HCT116 (cell line): ENCODE measurements around the gene FAM24B. TPM values are rescaled to one million over a fixed set of nuclear protein-coding genes. Genes with fewer than 3 reads are reported as not detected.

Source experiments
- ATAC-seq: fragments of 200-7000 bp; cut with Tn5 transposase; 2 replicates; pipeline ENCODE4 v1.9.1; 2020; ENCODE audit warnings: mild to moderate bottlenecking, moderate library complexity
- BruUV-seq: library from RNA; stranded (reverse); fragments of 400-500 nt; replicated peaks from 2 replicates; lab custom pipeline; 2021; lab: Mats Ljungman, UMichigan
- CTCF ChIA-PET: fragments of 300-600 bp; sonication (Branson Sonifier 250); formaldehyde crosslinking; loops from one replicate; lab custom pipeline; 2021; ENCODE audit warnings: antibody characterized with exemption; lab: Charles Lee
- POLR2A ChIA-PET: fragments of 300-600, 350-600 bp; sonication (Branson Sonifier 250); formaldehyde crosslinking; loops from one replicate; lab custom pipeline; 2021; ENCODE audit warnings: antibody characterized with exemption; lab: Charles Lee
- RAD21 ChIA-PET, 2 experiments: fragments of 300-600 bp; sonication (Branson Sonifier 250); formaldehyde crosslinking; loops; one replicate each; lab custom pipeline; 2023; ENCODE audit warnings: low total read pairs in 2 of 2; ENCODE audit not compliant: uncharacterized antibody in 2 of 2, unreplicated experiment in 2 of 2, low non-redundant PET in 1 of 2; lab: Charles Lee
- DNase-seq: peaks from one replicate; pipeline ENCODE4 v3.0.0-alpha.2; 2010; ENCODE audit warnings: low read depth, low spot score
- H2AFZ ChIP-seq: fragments of 200-600 bp; shearing (Covaris generic), sonication (generic); 2 replicates; pipeline ENCODE4 v1.6.1; 2017; ENCODE audit warnings: low read depth, mixed run types, mixed read lengths, antibody characterized with exemption, low read length; ENCODE audit not compliant: poor library complexity, severe bottlenecking
- H3K27ac ChIP-seq: 2 replicates; pipeline ENCODE4 v1.5.1; 2012; ENCODE audit warnings: low read depth, low read length
- H3K27me3 ChIP-seq: fragments of 200-600 bp; sonication (generic); 2 replicates; pipeline ENCODE4 v1.6.1; 2016; ENCODE audit warnings: mixed run types, low read length, mixed read lengths; ENCODE audit not compliant: insufficient read depth
- H3K36me3 ChIP-seq, 2 experiments: fragments of 200-500 bp in 1 of 2; fragments of 200-600 bp in 1 of 2; sonication (Bioruptor generic) in 1 of 2; sonication (generic) in 1 of 2; 2 replicates each; pipeline versions ENCODE4 v1.5.1 to v1.6.1; 2014 to 2016; ENCODE audit warnings: low read length in 2 of 2, inconsistent platforms in 1 of 2, mixed read lengths in 1 of 2, mixed run types in 1 of 2; ENCODE audit not compliant: insufficient read depth in 2 of 2, control insufficient read depth in 1 of 2
- H3K4me1 ChIP-seq, 2 experiments: fragments of 200-600 bp in 1 of 2; sonication (generic) in 1 of 2; 2 replicates each; pipeline versions ENCODE4 v1.5.1 to v1.6.1; 2012 to 2017; ENCODE audit warnings: low read length in 2 of 2, inconsistent platforms in 1 of 2, mild to moderate bottlenecking in 1 of 2, mixed read lengths in 1 of 2, mixed run types in 1 of 2, moderate library complexity in 1 of 2; ENCODE audit not compliant: insufficient read depth in 2 of 2, control insufficient read depth in 1 of 2
- H3K4me2 ChIP-seq: fragments of 200-600 bp; sonication (generic); 2 replicates; pipeline ENCODE4 v1.6.1; 2017; ENCODE audit warnings: mixed run types, low read length, mixed read lengths
- H3K4me3 ChIP-seq, 2 experiments: fragments of 200-600 bp in 1 of 2; sonication (generic) in 1 of 2; replicated peaks in 1 of 2; 2 replicates each; pipeline ENCODE4 v1.5.1; 2011 to 2016; ENCODE audit warnings: low read length in 2 of 2, control low read depth in 1 of 2, low read depth in 1 of 2, mild to moderate bottlenecking in 1 of 2, mixed read lengths in 1 of 2, mixed run types in 1 of 2
- H3K79me2 ChIP-seq: fragments of 200-600 bp; sonication (generic); 2 replicates; pipeline ENCODE4 v1.6.1; 2017; ENCODE audit warnings: mild to moderate bottlenecking, mixed run types, low read length, moderate library complexity, mixed read lengths; ENCODE audit not compliant: insufficient read depth
- H3K9ac ChIP-seq: fragments of 200-600 bp; sonication (generic); 2 replicates; pipeline ENCODE4 v1.6.1; 2016; ENCODE audit warnings: low read length, mixed read lengths
- H3K9me2 ChIP-seq: fragments of 200-600 bp; sonication (generic), shearing (Covaris generic); 2 replicates; pipeline ENCODE4 v1.6.1; 2017; ENCODE audit warnings: mixed run types, mild to moderate bottlenecking, moderate library complexity; ENCODE audit not compliant: insufficient read depth
- H3K9me3 ChIP-seq, 2 experiments: fragments of 200-500 bp in 1 of 2; fragments of 200-600 bp in 1 of 2; sonication (Bioruptor generic) in 1 of 2; sonication (generic) in 1 of 2; 2 replicates each; pipeline ENCODE4 v1.6.1; 2014 to 2017; ENCODE audit warnings: low read length in 2 of 2, mixed read lengths in 2 of 2, inconsistent platforms in 1 of 2, low read depth in 1 of 2, mild to moderate bottlenecking in 1 of 2, mixed run types in 1 of 2, moderate library complexity in 1 of 2; ENCODE audit not compliant: control insufficient read depth in 1 of 2, insufficient read depth in 1 of 2
- H4K20me1 ChIP-seq: fragments of 200-600 bp; sonication (generic), shearing (Covaris generic); 2 replicates; pipeline ENCODE4 v1.6.1; 2017; ENCODE audit warnings: mixed run types, mild to moderate bottlenecking, moderate library complexity; ENCODE audit not compliant: insufficient read depth
- ATF3 ChIP-seq: IDR thresholded peaks from 2 replicates; pipeline ENCODE4 v1.6.1; 2012
- CEBPB ChIP-seq: IDR thresholded peaks from 2 replicates; pipeline ENCODE4 v1.6.1; 2012; ENCODE audit warnings: low read depth
- EGR1 ChIP-seq: IDR thresholded peaks from 2 replicates; pipeline ENCODE4 v1.6.1; 2012; ENCODE audit warnings: low read depth
- ELF1 ChIP-seq: IDR thresholded peaks from 2 replicates; pipeline ENCODE4 v1.6.1; 2012; ENCODE audit warnings: low read depth, borderline replicate concordance
- EZH2 ChIP-seq: fragments of 200-600 bp; sonication (generic); IDR thresholded peaks from 2 replicates; pipeline ENCODE4 v1.6.1; 2017; ENCODE audit warnings: antibody characterized with exemption, mixed run types
- EZH2phosphoT487 ChIP-seq: fragments of 200-600 bp; IDR thresholded peaks from 2 replicates; pipeline ENCODE4 v1.6.1; 2018; ENCODE audit warnings: antibody characterized with exemption, borderline replicate concordance
- JUND ChIP-seq: IDR thresholded peaks from 2 replicates; pipeline ENCODE4 v1.6.1; 2012
- POLR2A ChIP-seq: IDR thresholded peaks from 2 replicates; pipeline ENCODE4 v1.7.0; 2011; ENCODE audit warnings: borderline replicate concordance; ENCODE audit not compliant: insufficient read depth, insufficient read length; ENCODE audit errors: extremely low read depth
- POLR2AphosphoS5 ChIP-seq: IDR thresholded peaks from 2 replicates; pipeline ENCODE4 v1.6.1; 2011; ENCODE audit warnings: mild to moderate bottlenecking, low read depth, low read length, moderate library complexity
- REST ChIP-seq: IDR thresholded peaks from 2 replicates; pipeline ENCODE4 v1.6.1; 2012; ENCODE audit warnings: low read depth
- SIN3A ChIP-seq: IDR thresholded peaks from 2 replicates; pipeline ENCODE4 v1.6.1; 2012; ENCODE audit warnings: low read depth
- SRF ChIP-seq: IDR thresholded peaks from 2 replicates; pipeline ENCODE4 v1.6.1; 2012; ENCODE audit warnings: low read depth
- YY1 ChIP-seq: IDR thresholded peaks from 2 replicates; pipeline ENCODE4 v1.6.1; 2011; ENCODE audit warnings: low read length, low read depth, moderate library complexity, mild to moderate bottlenecking; ENCODE audit not compliant: insufficient replicate concordance; ENCODE audit errors: extremely low read depth
- ZBTB33 ChIP-seq: IDR thresholded peaks from 2 replicates; pipeline ENCODE4 v1.6.1; 2011; ENCODE audit warnings: mild to moderate bottlenecking, low read length, moderate library complexity; ENCODE audit not compliant: insufficient replicate concordance; ENCODE audit errors: extremely low read depth
- ZFX ChIP-seq: fragments of 450-650 bp; IDR thresholded peaks from 2 replicates; pipeline ENCODE4 v1.6.1; 2017
- ZNF274 ChIP-seq: fragments of 200-500 bp; sonication (Bioruptor generic); IDR thresholded peaks from 2 replicates; pipeline ENCODE4 v1.6.1; 2014; ENCODE audit warnings: mild to moderate bottlenecking, low read depth, low read length, inconsistent platforms
- intact Hi-C: fragments of 100-400 bp; cut with micrococcal nuclease; formaldehyde crosslinking; loops from 2 replicates; pipeline ENCODE4 v1.10.0; 2022
- total RNA-seq: library from RNA; stranded (reverse); gene quantifications from one replicate; pipeline ENCODE4 v1.2.1, GENCODE V29; 2021; ENCODE audit not compliant: unreplicated experiment
- TF ChIP-seq, protein P1 (sequence below), 3 experiments: fragments of 200-600 bp in 1 of 3; sonication (generic) in 1 of 3; IDR thresholded peaks in 2 of 3; conservative IDR thresholded peaks in 1 of 3; 2 replicates each; pipeline ENCODE4 v1.5.1; 2012 to 2017; ENCODE audit warnings: low read depth in 2 of 3, low read length in 2 of 3, antibody characterized with exemption in 1 of 3, borderline replicate concordance in 1 of 3, control low read depth in 1 of 3, mild to moderate bottlenecking in 1 of 3, mixed read lengths in 1 of 3, mixed run types in 1 of 3, moderate library complexity in 1 of 3; ENCODE audit not compliant: insufficient read depth in 1 of 3
- TF ChIP-seq, protein P2 (sequence below): IDR thresholded peaks from 2 replicates; pipeline ENCODE4 v1.6.1; 2012

The FAM24B gene
- total RNA-seq, 1 experiment from 2014 or later: 6.8 TPM

- TF ChIP-seq ZNF274 (no peak), EZH2phosphoT487 (no peak), JUND (no peak), POLR2AphosphoS5 (no peak), ZBTB33 (no peak), SIN3A (no peak), CEBPB (no peak), SRF (no peak), YY1 (no peak), EZH2 (no peak), REST (no peak), EGR1 (no peak), ZFX (no peak; the same call in 1 of the 2 replicates), POLR2A (no peak), ATF3 (no peak), ELF1 (no peak)
- TF ChIP-seq, protein P1, sequence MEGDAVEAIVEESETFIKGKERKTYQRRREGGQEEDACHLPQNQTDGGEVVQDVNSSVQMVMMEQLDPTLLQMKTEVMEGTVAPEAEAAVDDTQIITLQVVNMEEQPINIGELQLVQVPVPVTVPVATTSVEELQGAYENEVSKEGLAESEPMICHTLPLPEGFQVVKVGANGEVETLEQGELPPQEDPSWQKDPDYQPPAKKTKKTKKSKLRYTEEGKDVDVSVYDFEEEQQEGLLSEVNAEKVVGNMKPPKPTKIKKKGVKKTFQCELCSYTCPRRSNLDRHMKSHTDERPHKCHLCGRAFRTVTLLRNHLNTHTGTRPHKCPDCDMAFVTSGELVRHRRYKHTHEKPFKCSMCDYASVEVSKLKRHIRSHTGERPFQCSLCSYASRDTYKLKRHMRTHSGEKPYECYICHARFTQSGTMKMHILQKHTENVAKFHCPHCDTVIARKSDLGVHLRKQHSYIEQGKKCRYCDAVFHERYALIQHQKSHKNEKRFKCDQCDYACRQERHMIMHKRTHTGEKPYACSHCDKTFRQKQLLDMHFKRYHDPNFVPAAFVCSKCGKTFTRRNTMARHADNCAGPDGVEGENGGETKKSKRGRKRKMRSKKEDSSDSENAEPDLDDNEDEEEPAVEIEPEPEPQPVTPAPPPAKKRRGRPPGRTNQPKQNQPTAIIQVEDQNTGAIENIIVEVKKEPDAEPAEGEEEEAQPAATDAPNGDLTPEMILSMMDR (IDR thresholded peaks at IDR 0.05 in 2 of 3, conservative IDR thresholded peaks at IDR 0.05 in 1 of 3; ENCODE audit: borderline replicate concordance in 1 of 3, insufficient read depth in 1 of 3, low read depth in 2 of 3, low read length in 2 of 3): no peak
- TF ChIP-seq, protein P2, sequence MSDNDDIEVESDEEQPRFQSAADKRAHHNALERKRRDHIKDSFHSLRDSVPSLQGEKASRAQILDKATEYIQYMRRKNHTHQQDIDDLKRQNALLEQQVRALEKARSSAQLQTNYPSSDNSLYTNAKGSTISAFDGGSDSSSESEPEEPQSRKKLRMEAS: no peak
- POLR2A ChIA-PET: no interaction called here
- intact Hi-C loops: no loop called here
- DNase-seq (no peak), ATAC-seq (no peak)
- Histone ChIP-seq H3K36me3 (no peaks in the 10 kb centered on the region), H3K27ac (no peak overlapping the region), H3K4me1 (peaks cover 0 to 27% of the 10 kb centered on the region in 2 experiments; a peak in 2 of 4 replicates), H3K9me2 (no peaks in the 10 kb centered on the region), H3K9ac (no peak overlapping the region), H3K4me2 (no peak overlapping the region), H4K20me1 (no peaks in the 10 kb centered on the region), H3K79me2 (peaks cover 67% of the 10 kb centered on the region), H3K27me3 (peaks cover 22% of the 10 kb centered on the region; the same call in 1 of the 2 replicates), H3K9me3 (no peaks in the 10 kb centered on the region), H3K4me3 (no peak overlapping the region), H2AFZ (no peak overlapping the region)
- RAD21 ChIA-PET: no interaction called here
- no TSS peak for BruUV-seq
- CTCF ChIA-PET: no interaction called here
Measured at GRCh38 chr10:122859527-122859926, 19.9 kb downstream of the FAM24B start.
